LNCAP (cell line): ENCODE data around the gene MYRF.

Source experiments
- CTCF ChIP-seq: fragments of 450-650 bp; IDR thresholded peaks from 2 replicates; pipeline ENCODE4 v1.5.1; 2017; ENCODE audit warnings: mild to moderate bottlenecking

Gene MYRF

GRCh38 chr11:61749591-61750217 is 2.7 kb upstream of the MYRF start:
- no peak for TF ChIP-seq CTCF

DNA sequence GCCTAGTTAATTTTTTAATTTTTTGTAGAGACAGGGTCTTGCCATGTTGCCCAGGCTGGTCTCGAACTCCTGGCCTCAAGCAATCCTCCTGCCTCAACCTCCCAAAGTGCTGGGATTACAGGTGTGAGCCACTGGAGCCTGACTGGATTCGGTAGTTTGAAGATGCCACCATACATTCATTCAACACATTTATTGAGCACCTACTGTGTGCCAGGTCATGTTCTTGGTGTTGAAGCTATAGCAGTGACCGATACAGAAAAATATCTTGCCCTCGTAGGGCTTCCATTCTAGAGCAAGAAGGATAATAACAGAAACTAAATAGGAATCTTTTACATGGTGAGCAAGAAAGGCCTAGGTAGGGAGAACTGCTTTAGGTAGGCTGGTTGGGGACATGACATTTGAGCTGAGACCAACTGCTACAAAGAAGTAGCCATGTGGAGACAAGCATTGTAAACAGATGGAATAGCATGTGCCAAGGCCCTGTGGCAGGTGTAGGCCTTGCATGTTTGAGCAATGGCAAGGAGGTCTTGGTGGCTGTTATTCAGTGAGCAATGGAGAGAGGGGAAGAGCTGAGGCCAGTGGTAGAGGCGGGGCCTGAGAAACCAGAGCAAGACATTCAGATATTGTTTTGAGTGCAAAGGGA is 1.7 kb upstream of the MYRF start:
- no peak for TF ChIP-seq CTCF

DNA sequence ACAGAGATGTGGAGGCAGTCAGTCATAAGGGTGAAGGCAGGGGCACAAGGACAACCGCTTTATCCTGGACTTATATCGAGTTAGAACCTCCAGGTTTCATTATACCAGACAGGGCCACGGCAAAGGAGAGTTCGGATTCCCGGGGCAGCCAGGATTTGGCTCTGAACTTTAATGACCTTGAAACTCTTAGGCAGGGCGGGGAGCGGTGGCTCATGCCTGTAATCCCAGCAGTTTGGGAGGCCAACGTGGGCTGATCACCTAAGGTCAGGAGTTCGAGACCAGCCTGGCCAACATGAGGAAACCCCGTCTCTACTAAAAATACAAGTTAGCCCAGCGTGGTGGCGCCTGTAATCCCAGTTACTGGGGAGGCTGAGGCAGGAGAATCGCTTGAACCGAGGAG is 1.1 kb upstream of the MYRF start:
- no peak for TF ChIP-seq CTCF

GRCh38 chr11:61752925-61753521 is 587 bp downstream of the MYRF start:
- no peak for TF ChIP-seq CTCF

DNA sequence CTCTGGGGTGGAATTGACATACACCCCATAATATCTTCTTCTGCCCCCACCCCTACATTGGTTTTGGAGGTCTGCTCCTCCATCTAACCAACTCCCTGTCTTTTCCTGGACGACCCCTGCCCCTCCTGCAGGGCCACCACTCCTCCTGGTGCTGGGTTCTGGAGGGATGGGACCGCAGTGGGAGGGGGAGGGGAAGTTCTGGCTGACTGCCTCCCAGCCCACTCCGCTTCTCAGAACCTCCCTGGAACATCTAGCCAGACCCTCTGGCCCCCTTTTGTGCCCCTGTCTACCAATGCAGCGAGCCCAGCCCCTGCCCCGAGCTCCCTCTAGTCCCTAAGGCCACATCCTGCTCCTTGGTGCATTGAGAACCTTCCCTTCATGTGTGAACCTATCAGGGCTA is 1.2 kb downstream of the MYRF start:
- no peak for TF ChIP-seq CTCF

- TF ChIP-seq CTCF: no peak
Observed at GRCh38 chr11:61754534-61755482, 2.4 kb downstream of the MYRF start.

DNA sequence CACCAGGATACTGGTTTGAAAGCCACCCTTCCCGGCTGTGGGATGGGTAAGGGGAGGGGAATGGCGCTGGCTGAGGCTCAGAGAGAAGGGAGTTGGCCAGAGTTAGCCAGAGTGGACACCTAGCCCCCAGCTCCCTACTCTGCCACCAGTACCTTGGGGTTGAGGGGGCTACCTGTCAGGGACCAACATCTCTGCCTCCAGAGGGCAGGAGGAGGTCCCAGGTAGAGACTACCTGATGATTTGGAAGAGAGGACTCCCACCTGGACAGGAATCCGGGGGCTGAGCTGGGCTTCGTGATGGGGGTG is 3.7 kb downstream of the MYRF start:
- TF ChIP-seq CTCF: no peak
